SK-N-SH treated with all-trans-retinoic acid at 6 μM for 48 hours (cell line): ENCODE measurements around the gene PLPP1.

ENCODE experiments used
- ATAC-seq: fragments of 200-7000 bp; cut with Tn5 transposase; 3 replicates; pipeline ENCODE4 v1.9.1; 2020; ENCODE audit warnings: mild to moderate bottlenecking, moderate library complexity
- BACH2 ChIP-seq: fragments of 250-450 bp; sonication (Bioruptor Pico); IDR thresholded peaks from 2 replicates; pipeline ENCODE4 v1.9.0; 2021; ENCODE audit warnings: mild to moderate bottlenecking, borderline replicate concordance
- CREB5 ChIP-seq: fragments of 250-450 bp; sonication (Bioruptor Pico); IDR thresholded peaks from 2 replicates; pipeline ENCODE4 v1.5.1; 2020; ENCODE audit warnings: low read depth, mild to moderate bottlenecking, moderate library complexity
- CSDC2 ChIP-seq: fragments of 250-450 bp; sonication (Bioruptor Pico); IDR thresholded peaks from 2 replicates; pipeline ENCODE4 v1.5.0; 2020; ENCODE audit warnings: mild to moderate bottlenecking, moderate library complexity
- CSRNP3 ChIP-seq: fragments of 250-450 bp; sonication (Bioruptor Pico); IDR thresholded peaks from 2 replicates; pipeline ENCODE4 v1.5.1; 2021; ENCODE audit warnings: mild to moderate bottlenecking, moderate library complexity
- ESRRG ChIP-seq: fragments of 250-450 bp; sonication (Bioruptor Pico); IDR thresholded peaks from 2 replicates; pipeline ENCODE4 v1.6.1; 2021; ENCODE audit warnings: mild to moderate bottlenecking
- GLIS3 ChIP-seq: fragments of 250-450 bp; sonication (Bioruptor Pico); IDR thresholded peaks from 2 replicates; pipeline ENCODE4 v1.5.0; 2020; ENCODE audit warnings: mild to moderate bottlenecking, moderate library complexity
- ISL1 ChIP-seq: fragments of 250-450 bp; sonication (Bioruptor Pico); IDR thresholded peaks from 2 replicates; pipeline ENCODE4 v2.1.2; 2022; ENCODE audit warnings: mild to moderate bottlenecking, moderate library complexity
- OSR1 ChIP-seq: fragments of 250-450 bp; sonication (Bioruptor Pico); IDR thresholded peaks from 2 replicates; pipeline ENCODE4 v1.8.0; 2022; ENCODE audit warnings: moderate library complexity, mild to moderate bottlenecking, inconsistent platforms
- PATZ1 ChIP-seq: fragments of 250-450 bp; sonication (Bioruptor Pico); IDR thresholded peaks from 2 replicates; pipeline ENCODE4 v1.8.0; 2020; ENCODE audit warnings: mild to moderate bottlenecking, moderate library complexity, borderline replicate concordance
- POU6F1 ChIP-seq: fragments of 250-450 bp; sonication (Bioruptor Pico); IDR thresholded peaks from 2 replicates; pipeline ENCODE4 v1.8.0; 2021; ENCODE audit warnings: low read depth, mild to moderate bottlenecking, moderate library complexity, borderline replicate concordance
- RARB ChIP-seq: fragments of 250-450 bp; sonication (Bioruptor Pico); IDR thresholded peaks from 2 replicates; pipeline ENCODE4 v1.8.0; 2021; ENCODE audit warnings: mild to moderate bottlenecking, moderate library complexity
- TCF4 ChIP-seq: fragments of 250-450 bp; sonication (Bioruptor Pico); IDR thresholded peaks from 2 replicates; pipeline ENCODE4 v1.8.0; 2021; ENCODE audit warnings: mild to moderate bottlenecking, moderate library complexity, borderline replicate concordance
- TSHZ2 ChIP-seq: fragments of 250-450 bp; sonication (Bioruptor Pico); IDR thresholded peaks from 2 replicates; pipeline ENCODE4 v1.5.0; 2020; ENCODE audit warnings: mild to moderate bottlenecking, moderate library complexity
- ZC3H10 ChIP-seq: fragments of 250-450 bp; sonication (Bioruptor Pico); IDR thresholded peaks from 2 replicates; pipeline ENCODE4 v1.5.1; 2021; ENCODE audit warnings: mild to moderate bottlenecking, moderate library complexity
- ZNF565 ChIP-seq: fragments of 450-650 bp; formaldehyde crosslinking; conservative IDR thresholded peaks from 2 replicates; pipeline ENCODE4 v1.5.0; 2020; ENCODE audit warnings: low read depth, mild to moderate bottlenecking, moderate library complexity
- ZNF8 ChIP-seq: fragments of 450-650 bp; formaldehyde crosslinking; IDR thresholded peaks from 2 replicates; pipeline ENCODE4 v1.5.0; 2020; ENCODE audit warnings: mild to moderate bottlenecking, moderate library complexity

Gene PLPP1

GRCh38 chr5:55387865-55388264 is 146.9 kb downstream of the PLPP1 start (continued):
- no peak for TF ChIP-seq POU6F1 (CRISPR knock-in tag)
- no peak for TF ChIP-seq CSDC2 (CRISPR knock-in tag)
- TF ChIP-seq ZNF8 (CRISPR knock-in tag): no peak
- no peak for TF ChIP-seq ISL1
- no peak for TF ChIP-seq OSR1

- no peak for ATAC-seq
- no peak for TF ChIP-seq ZNF8 (CRISPR knock-in tag)
- TF ChIP-seq RARB (CRISPR knock-in tag): no peak
- TF ChIP-seq TCF4 (CRISPR knock-in tag): no peak
- TF ChIP-seq TSHZ2 (CRISPR knock-in tag): no peak
- no peak for TF ChIP-seq ISL1
- TF ChIP-seq ZC3H10 (CRISPR knock-in tag): no peak
- no peak for TF ChIP-seq ESRRG (CRISPR knock-in tag)
- TF ChIP-seq PATZ1 (CRISPR knock-in tag): no peak
Observed at GRCh38 chr5:55386356-55386755, 148.4 kb downstream of the PLPP1 start.

GRCh38 chr5:55385846-55386245 is 148.9 kb downstream of the PLPP1 start:
- ATAC-seq: no peak
- TF ChIP-seq ZNF565 (CRISPR knock-in tag): no peak
- no peak for TF ChIP-seq CSDC2 (CRISPR knock-in tag)
- TF ChIP-seq GLIS3 (CRISPR knock-in tag): no peak
- no peak for TF ChIP-seq CSRNP3
- TF ChIP-seq BACH2 (CRISPR knock-in tag): no peak
- no peak for TF ChIP-seq CREB5 (CRISPR knock-in tag)
- no peak for TF ChIP-seq TCF4 (CRISPR knock-in tag)

GRCh38 chr5:55385227-55385626 is 149.5 kb downstream of the PLPP1 start:
- TF ChIP-seq ESRRG (CRISPR knock-in tag) (no peak), CSRNP3 (no peak), BACH2 (CRISPR knock-in tag) (no peak), ZC3H10 (CRISPR knock-in tag) (no peak), ISL1 (no peak), POU6F1 (CRISPR knock-in tag) (no peak)
- ATAC-seq: no peak
